Neural cell (in vitro differentiated cells): Measurements from ENCODE around the gene SND1. TPM values are rescaled to one million over a fixed set of nuclear protein-coding genes. Genes with fewer than 3 reads are reported as not detected.

Experiments used
- H2AFZ ChIP-seq: fragments of 200-600, 300-800 bp; sonication (generic), shearing (Covaris generic); 2 replicates; pipeline ENCODE4 v1.6.0; 2014; ENCODE audit warnings: low read depth, mild to moderate bottlenecking, antibody characterized with exemption, low read length, moderate library complexity
- H3F3A ChIP-seq: fragments of 200-600 bp; shearing (Covaris generic); 2 replicates; pipeline ENCODE4 v1.6.1; 2016; ENCODE audit warnings: mild to moderate bottlenecking, moderate library complexity, mixed read lengths, antibody characterized with exemption, low read length; ENCODE audit not compliant: insufficient read depth, poor library complexity, severe bottlenecking
- H3K27ac ChIP-seq: fragments of 200-600, 300-800 bp; sonication (generic), shearing (Covaris generic); 2 replicates; pipeline ENCODE4 v1.5.1; 2014; ENCODE audit warnings: mild to moderate bottlenecking, low read length, moderate library complexity
- H3K27me3 ChIP-seq: fragments of 300-800, 200-600 bp; sonication (generic), shearing (Covaris generic); 2 replicates; pipeline ENCODE4 v1.6.0; 2014; ENCODE audit warnings: mild to moderate bottlenecking, low read depth, low read length, moderate library complexity; ENCODE audit not compliant: insufficient read depth
- H3K36me3 ChIP-seq: fragments of 300-800, 200-600 bp; sonication (generic), shearing (Covaris generic); 2 replicates; pipeline ENCODE4 v1.5.1; 2014; ENCODE audit warnings: mild to moderate bottlenecking, antibody characterized with exemption, low read length, moderate library complexity; ENCODE audit not compliant: insufficient read depth
- H3K4me2 ChIP-seq: fragments of 300-800, 200-600 bp; sonication (generic), shearing (Covaris generic); 2 replicates; pipeline ENCODE4 v1.6.0; 2014; ENCODE audit warnings: mild to moderate bottlenecking, low read length
- H3K4me3 ChIP-seq: fragments of 300-800, 200-600 bp; sonication (generic), shearing (Covaris generic); 2 replicates; pipeline ENCODE4 v1.5.1; 2014; ENCODE audit warnings: mild to moderate bottlenecking, low read length, moderate library complexity
- H3K79me2 ChIP-seq: fragments of 200-600 bp; shearing (Covaris generic); replicated peaks from 2 replicates; pipeline ENCODE4 v1.6.0; 2014; ENCODE audit warnings: mild to moderate bottlenecking, low read length, moderate library complexity; ENCODE audit not compliant: insufficient read depth
- H3K9ac ChIP-seq: fragments of 300-800, 200-600 bp; sonication (generic), shearing (Covaris generic); 2 replicates; pipeline ENCODE4 v1.6.1; 2016; ENCODE audit warnings: mild to moderate bottlenecking, low read length, mixed read lengths
- H3K9me2 ChIP-seq: fragments of 200-600 bp; shearing (Covaris generic); 2 replicates; pipeline ENCODE4 v1.6.1; 2016; ENCODE audit warnings: mild to moderate bottlenecking, low read length, mixed read lengths; ENCODE audit not compliant: insufficient read depth
- H3K9me3 ChIP-seq: fragments of 200-600, 300-800 bp; sonication (generic), shearing (Covaris generic); 2 replicates; pipeline ENCODE4 v1.6.1; 2016; ENCODE audit warnings: mild to moderate bottlenecking, mixed run types, low read length, moderate library complexity, mixed read lengths
- H4K20me1 ChIP-seq: fragments of 200-600 bp; shearing (Covaris generic); 2 replicates; pipeline ENCODE4 v1.6.1; 2016; ENCODE audit warnings: mild to moderate bottlenecking, mixed run types; ENCODE audit not compliant: insufficient read depth
- EP300 ChIP-seq: fragments of 450-650 bp; conservative IDR thresholded peaks from 2 replicates; pipeline ENCODE4 v1.6.1; 2014; ENCODE audit warnings: antibody characterized with exemption, mild to moderate bottlenecking, moderate library complexity; ENCODE audit not compliant: poor library complexity, severe bottlenecking
- EZH2 ChIP-seq: fragments of 200-600, 300-800 bp; shearing (Covaris generic), sonication (generic); IDR thresholded peaks from 2 replicates; pipeline ENCODE4 v1.6.1; 2014; ENCODE audit warnings: antibody characterized with exemption, low read length, borderline replicate concordance, mild to moderate bottlenecking; ENCODE audit not compliant: insufficient read depth, poor library complexity, severe bottlenecking
- MXI1 ChIP-seq: fragments of 450-650 bp; conservative IDR thresholded peaks from 2 replicates; pipeline ENCODE4 v1.6.1; 2014; ENCODE audit warnings: antibody characterized with exemption, mild to moderate bottlenecking; ENCODE audit not compliant: poor library complexity, severe bottlenecking
- POLR2AphosphoS5 ChIP-seq: IDR thresholded peaks from 2 replicates; pipeline ENCODE4 v1.6.1; 2012
- RAD21 ChIP-seq: fragments of 450-650 bp; conservative IDR thresholded peaks from 2 replicates; pipeline ENCODE4 v1.6.1; 2014; ENCODE audit warnings: antibody characterized with exemption, mild to moderate bottlenecking, moderate library complexity
- REST ChIP-seq: IDR thresholded peaks from 2 replicates; pipeline ENCODE4 v1.6.1; 2012; ENCODE audit warnings: borderline replicate concordance
- SMC3 ChIP-seq: fragments of 450-650 bp; conservative IDR thresholded peaks from 2 replicates; pipeline ENCODE4 v1.6.1; 2014; ENCODE audit warnings: antibody characterized with exemption, mild to moderate bottlenecking, moderate library complexity; ENCODE audit not compliant: poor library complexity
- TAF1 ChIP-seq: IDR thresholded peaks from 2 replicates; pipeline ENCODE4 v1.6.1; 2012; ENCODE audit warnings: low read depth
- polyA plus RNA-seq: library from polyadenylated mRNA; depleted of rRNA; stranded (reverse); fragments of >200 nt; gene quantifications from 2 replicates; pipeline ENCODE4 v1.2.3, GENCODE V29; 2014
- TF ChIP-seq, protein P1 (sequence below): fragments of 450-650 bp; IDR thresholded peaks from 2 replicates; pipeline ENCODE4 v1.5.1; 2014; ENCODE audit warnings: antibody characterized with exemption, mild to moderate bottlenecking, moderate library complexity; ENCODE audit not compliant: poor library complexity, severe bottlenecking

The SND1 gene
- polyA plus RNA-seq, 1 donor from 2014 or later, result 37.4 TPM

GRCh38 chr7:127914693-127915092, 262.7 kb downstream of the SND1 start:
- no peak overlapping the region for H3K4me2 ChIP-seq
- no peaks in the 10 kb centered on the region for H3K36me3 ChIP-seq
- no peaks in the 10 kb centered on the region for H3K79me2 ChIP-seq
- H4K20me1 ChIP-seq, result no peaks in the 10 kb centered on the region
- no peak overlapping the region for H2AFZ ChIP-seq
- H3K27me3 ChIP-seq, result no peaks in the 10 kb centered on the region
- no peaks in the 10 kb centered on the region for H3K9me2 ChIP-seq
- H3K9me3 ChIP-seq, result no peaks in the 10 kb centered on the region
- no peak overlapping the region for H3K4me3 ChIP-seq
- no peak overlapping the region for H3K9ac ChIP-seq
- no peaks in the 10 kb centered on the region for H3F3A ChIP-seq
- no peak for TF ChIP-seq POLR2AphosphoS5
- TF ChIP-seq, protein P1, sequence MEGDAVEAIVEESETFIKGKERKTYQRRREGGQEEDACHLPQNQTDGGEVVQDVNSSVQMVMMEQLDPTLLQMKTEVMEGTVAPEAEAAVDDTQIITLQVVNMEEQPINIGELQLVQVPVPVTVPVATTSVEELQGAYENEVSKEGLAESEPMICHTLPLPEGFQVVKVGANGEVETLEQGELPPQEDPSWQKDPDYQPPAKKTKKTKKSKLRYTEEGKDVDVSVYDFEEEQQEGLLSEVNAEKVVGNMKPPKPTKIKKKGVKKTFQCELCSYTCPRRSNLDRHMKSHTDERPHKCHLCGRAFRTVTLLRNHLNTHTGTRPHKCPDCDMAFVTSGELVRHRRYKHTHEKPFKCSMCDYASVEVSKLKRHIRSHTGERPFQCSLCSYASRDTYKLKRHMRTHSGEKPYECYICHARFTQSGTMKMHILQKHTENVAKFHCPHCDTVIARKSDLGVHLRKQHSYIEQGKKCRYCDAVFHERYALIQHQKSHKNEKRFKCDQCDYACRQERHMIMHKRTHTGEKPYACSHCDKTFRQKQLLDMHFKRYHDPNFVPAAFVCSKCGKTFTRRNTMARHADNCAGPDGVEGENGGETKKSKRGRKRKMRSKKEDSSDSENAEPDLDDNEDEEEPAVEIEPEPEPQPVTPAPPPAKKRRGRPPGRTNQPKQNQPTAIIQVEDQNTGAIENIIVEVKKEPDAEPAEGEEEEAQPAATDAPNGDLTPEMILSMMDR, result no peak
- no peak for TF ChIP-seq REST
- no peak for TF ChIP-seq EZH2
- TF ChIP-seq EP300, result no peak
- no peak for TF ChIP-seq RAD21
- no peak for TF ChIP-seq SMC3
- no peak for TF ChIP-seq TAF1
- TF ChIP-seq MXI1, result no peak
- H3K27ac ChIP-seq, result no peak overlapping the region

GRCh38 chr7:127916735-127917134, 264.7 kb downstream of the SND1 start:
- no peaks in the 10 kb centered on the region for H3K9me3 ChIP-seq
- no peaks in the 10 kb centered on the region for H3K9me2 ChIP-seq
- no peaks in the 10 kb centered on the region for H3K79me2 ChIP-seq
- no peak overlapping the region for H3K9ac ChIP-seq
- H2AFZ ChIP-seq, result no peak overlapping the region
- H3K4me3 ChIP-seq, result no peak overlapping the region
- H3K4me2 ChIP-seq, result no peak overlapping the region
- no peaks in the 10 kb centered on the region for H3K27me3 ChIP-seq
- H3F3A ChIP-seq, result no peaks in the 10 kb centered on the region
- no peak overlapping the region for H3K27ac ChIP-seq
- H3K36me3 ChIP-seq, result no peaks in the 10 kb centered on the region
- H4K20me1 ChIP-seq, result no peaks in the 10 kb centered on the region
- TF ChIP-seq TAF1 (no peak), MXI1 (no peak), EP300 (no peak), REST (no peak), SMC3 (no peak), EZH2 (no peak), RAD21 (no peak), POLR2AphosphoS5 (no peak)
- TF ChIP-seq, protein P1, result no peak
